Sigmoid colon (tissue), 7 donors: ENCODE results near the gene FUT2. TPM values are rescaled to one million over a fixed set of nuclear protein-coding genes. Genes with fewer than 3 reads are reported as not detected.

ENCODE experiments used
- DNase-seq: peaks from one replicate; pipeline ENCODE4 v3.0.0-alpha.2; 2019
- H3K27ac ChIP-seq, 4 donors: fragments of 200-600 bp; sonication (generic); one replicate each; pipeline ENCODE4 v1.5.1; 2016 to 2019; ENCODE audit warnings: mild to moderate bottlenecking in 1 of 4
- H3K27me3 ChIP-seq, 3 donors: fragments of 200-600 bp; sonication (generic); one replicate each; pipeline ENCODE4 v1.5.1; 2019; ENCODE audit warnings: mild to moderate bottlenecking in 1 of 3
- H3K36me3 ChIP-seq, 4 donors: fragments of 200-600 bp; sonication (generic); one replicate each; pipeline ENCODE4 v1.5.1; 2016 to 2019
- H3K4me1 ChIP-seq, 4 donors: fragments of 200-600 bp; sonication (generic); one replicate each; pipeline ENCODE4 v1.5.1; 2017 to 2019
- H3K4me3 ChIP-seq, 4 donors: fragments of 200-600 bp; sonication (generic); one replicate each; pipeline ENCODE4 v1.5.1; 2017 to 2019; ENCODE audit warnings: mild to moderate bottlenecking in 2 of 4, moderate library complexity in 1 of 4
- H3K9me3 ChIP-seq, 4 donors: fragments of 200-600 bp in 3 of 4; sonication (generic) in 3 of 4; one replicate each; pipeline versions ENCODE4 v1.5.1 to v1.6.1; 2013 to 2019
- EP300 ChIP-seq, 4 donors: sonication (generic); formaldehyde crosslinking; IDR thresholded peaks; one replicate each; pipeline ENCODE4 v1.6.1; 2017; ENCODE audit warnings: antibody characterized with exemption in 4 of 4
- POLR2A ChIP-seq, 2 donors: fragments of 450-650 bp; IDR thresholded peaks; one replicate each; pipeline ENCODE4 v1.6.1; 2016; ENCODE audit warnings: antibody characterized with exemption in 2 of 2, mild to moderate bottlenecking in 2 of 2, moderate library complexity in 2 of 2
- POLR2AphosphoS5 ChIP-seq, 4 donors: sonication (generic); formaldehyde crosslinking; IDR thresholded peaks; one replicate each; pipeline ENCODE4 v1.6.1; 2017; ENCODE audit warnings: antibody characterized with exemption in 4 of 4
- WGBS, 2 donors: extraction: QIAGEN DNeasy Blood & Tissue Kit; methylation state at CpG; one replicate each; pipeline ENCODE4 v1.1.7; 2013; 5-methylcytosine and 5-hydroxymethylcytosine counted together
- intact Hi-C: fragments of 100-400 bp; cut with DNase I; formaldehyde crosslinking; loops from one replicate; pipeline ENCODE4 v1.15.1; 2023
- polyA plus RNA-seq, 3 donors: library from polyadenylated mRNA; stranded (reverse); fragments of 200-250 nt; gene quantifications; one replicate each; pipeline ENCODE4 v1.2.3, GENCODE V29; 2013
- total RNA-seq, 4 donors: library from RNA; depleted of rRNA; stranded (reverse); fragments of >200 nt; gene quantifications; one replicate each; pipeline ENCODE4 v1.1.0, GENCODE V29; 2016
- TF ChIP-seq, protein P1 (sequence below), 4 experiments: fragments of 450-650 bp in 3 of 4; fragments of 200-600 bp in 1 of 4; IDR thresholded peaks; one replicate each; pipeline ENCODE4 v1.5.1; 2016 to 2019; ENCODE audit warnings: antibody characterized with exemption in 4 of 4, mild to moderate bottlenecking in 3 of 4, moderate library complexity in 2 of 4
- donor health status: healthy with polysubstance abuse.
- donor health status: Bipolar disorder and iron deficiency.
- donor health status: healthy.

The FUT2 gene
- total and polyA plus RNA-seq, 7 donors = 37.2 to 62.7 (median 59.4) TPM; not detected in 4

- Histone ChIP-seq H3K4me1 (peaks cover 0 to 15% (median 8%) of the 10 kb centered on the region in 4 donors), H3K9me3 (no peaks in the 10 kb centered on the region), H3K4me3 (no peak overlapping the region), H3K27me3 (peaks cover 7 to 20% (median 10%) of the 10 kb centered on the region in 3 donors), H3K36me3 (no peaks in the 10 kb centered on the region), H3K27ac (peak overlapping the region in 3 of 4 donors; percentile 45 to 77 (median 65))
- 24 to 44% methylated on average over 35 of the region's 35 CpGs for WGBS, 2 donors
- intact Hi-C loops = no loop called here
- no peak for DNase-seq
- TF ChIP-seq, protein P1, sequence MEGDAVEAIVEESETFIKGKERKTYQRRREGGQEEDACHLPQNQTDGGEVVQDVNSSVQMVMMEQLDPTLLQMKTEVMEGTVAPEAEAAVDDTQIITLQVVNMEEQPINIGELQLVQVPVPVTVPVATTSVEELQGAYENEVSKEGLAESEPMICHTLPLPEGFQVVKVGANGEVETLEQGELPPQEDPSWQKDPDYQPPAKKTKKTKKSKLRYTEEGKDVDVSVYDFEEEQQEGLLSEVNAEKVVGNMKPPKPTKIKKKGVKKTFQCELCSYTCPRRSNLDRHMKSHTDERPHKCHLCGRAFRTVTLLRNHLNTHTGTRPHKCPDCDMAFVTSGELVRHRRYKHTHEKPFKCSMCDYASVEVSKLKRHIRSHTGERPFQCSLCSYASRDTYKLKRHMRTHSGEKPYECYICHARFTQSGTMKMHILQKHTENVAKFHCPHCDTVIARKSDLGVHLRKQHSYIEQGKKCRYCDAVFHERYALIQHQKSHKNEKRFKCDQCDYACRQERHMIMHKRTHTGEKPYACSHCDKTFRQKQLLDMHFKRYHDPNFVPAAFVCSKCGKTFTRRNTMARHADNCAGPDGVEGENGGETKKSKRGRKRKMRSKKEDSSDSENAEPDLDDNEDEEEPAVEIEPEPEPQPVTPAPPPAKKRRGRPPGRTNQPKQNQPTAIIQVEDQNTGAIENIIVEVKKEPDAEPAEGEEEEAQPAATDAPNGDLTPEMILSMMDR (IDR thresholded peaks at IDR 0.05) = no peak
- TF ChIP-seq POLR2AphosphoS5 (IDR thresholded peaks at IDR 0.05) = peak in 1 of 4 donors; percentile 16
These were observed 45.6 kb downstream of the FUT2 start for GRCh38 chr19:48741129-48741999.

DNA sequence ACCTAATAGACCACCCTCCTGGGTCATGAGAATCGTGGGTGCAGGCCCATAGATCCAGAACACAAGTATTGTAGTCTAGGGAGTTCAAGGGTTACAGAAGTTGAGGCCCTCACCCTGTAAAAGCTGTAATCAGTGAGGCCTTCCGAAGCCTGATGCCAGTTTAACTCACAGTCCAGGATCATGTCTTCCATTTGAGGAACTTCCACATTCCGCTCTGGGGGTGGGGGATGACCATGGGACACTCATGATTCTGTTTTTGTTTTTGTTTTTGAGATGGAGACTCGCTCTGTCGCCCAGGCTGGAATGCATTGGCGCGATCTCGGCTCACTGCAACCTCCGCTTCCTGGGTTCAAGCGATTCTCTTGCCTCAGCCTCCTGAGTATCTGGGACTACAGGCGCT, 46.3 kb downstream of the FUT2 start:
- peaks cover 7 to 27% (median 17%) of the 10 kb centered on the region in 3 donors for H3K27me3 ChIP-seq
- H3K9me3 ChIP-seq = no peaks in the 10 kb centered on the region
- intact Hi-C loops = no loop called here
- H3K27ac ChIP-seq = peak overlapping the region in 2 of 4 donors; percentile 45 to 77
- H3K4me1 ChIP-seq = peaks cover 0 to 15% (median 8%) of the 10 kb centered on the region in 4 donors
- no peak for DNase-seq
- no peaks in the 10 kb centered on the region for H3K36me3 ChIP-seq
- 88 to 91% methylated on average over 11 of the region's 11 CpGs for WGBS, 2 donors
- no peak overlapping the region for H3K4me3 ChIP-seq
- TF ChIP-seq, protein P1 (IDR thresholded peaks at IDR 0.05) = no peak
- TF ChIP-seq POLR2AphosphoS5 (IDR thresholded peaks at IDR 0.05) = no peak

GRCh38 chr19:48745208-48745995, 49.6 kb downstream of the FUT2 start:
- intact Hi-C loops = loop anchor here (5.0 kb wide), 1 partner anchor 33 kb away; no protein-coding TSS in a partner anchor
- DNase-seq = peak; percentile 75
- Histone ChIP-seq H3K4me3 (no peak overlapping the region), H3K9me3 (no peaks in the 10 kb centered on the region), H3K36me3 (no peaks in the 10 kb centered on the region), H3K27me3 (peaks cover 7 to 32% (median 29%) of the 10 kb centered on the region in 3 donors), H3K27ac (no peak overlapping the region), H3K4me1 (no peaks in the 10 kb centered on the region)
- TF ChIP-seq POLR2A (IDR thresholded peaks at IDR 0.05) (no peak), POLR2AphosphoS5 (IDR thresholded peaks at IDR 0.05) (no peak)
- 24 to 29% methylated on average over 33 of the region's 33 CpGs for WGBS, 2 donors

GRCh38 chr19:48746110-48746509, 50.3 kb downstream of the FUT2 start:
- Histone ChIP-seq H3K27ac (no peak overlapping the region), H3K9me3 (no peaks in the 10 kb centered on the region), H3K36me3 (no peaks in the 10 kb centered on the region), H3K4me1 (no peaks in the 10 kb centered on the region), H3K27me3 (peaks cover 8 to 39% (median 36%) of the 10 kb centered on the region in 3 donors), H3K4me3 (no peak overlapping the region)
- 66 to 73% methylated on average over 8 of the region's 8 CpGs for WGBS, 2 donors
- TF ChIP-seq POLR2AphosphoS5 (IDR thresholded peaks at IDR 0.05) (no peak), POLR2A (IDR thresholded peaks at IDR 0.05) (no peak), EP300 (IDR thresholded peaks at IDR 0.05) (no peak)
- TF ChIP-seq, protein P1 (IDR thresholded peaks at IDR 0.05) = no peak
- intact Hi-C loops = loop anchor here (5.0 kb wide), 1 partner anchor 34 kb away; no protein-coding TSS in a partner anchor
- no peak for DNase-seq
